Measurements from ENCODE around the gene ZYX.

GRCh38 chr7:143394777-143395176, 13.6 kb downstream of the ZYX start:
- no peak for TF ChIP-seq HMGXB4 (CRISPR knock-in tag; IDR thresholded peaks at IDR 0.05; ENCODE audit: borderline replicate concordance)
- TF ChIP-seq CTCF (IDR thresholded peaks at IDR 0.05): no peak
- TF ChIP-seq TP53 (CRISPR knock-in tag; IDR thresholded peaks at IDR 0.05): no peak
- TF ChIP-seq NPAS2 (CRISPR knock-in tag; IDR thresholded peaks at IDR 0.05; ENCODE audit: borderline replicate concordance): no peak
- TF ChIP-seq JUN (IDR thresholded peaks at IDR 0.05): no peak
- TF ChIP-seq EP300 (IDR thresholded peaks at IDR 0.05): no peak
- TF ChIP-seq POLR2A (IDR thresholded peaks at IDR 0.05; ENCODE audit: low read length): no peak
- no peak for TF ChIP-seq USF2 (IDR thresholded peaks at IDR 0.05)
- no peak for TF ChIP-seq BHLHE40 (IDR thresholded peaks at IDR 0.05; ENCODE audit: low read depth, low read length)
- no peak for TF ChIP-seq POLR2AphosphoS2 (conservative IDR thresholded peaks at IDR 0.05; ENCODE audit: low read length)
- TF ChIP-seq CHD2 (IDR thresholded peaks at IDR 0.05; ENCODE audit: low read length, partially characterized antibody): no peak
